ENCODE data around the gene CTF1. TPM values are rescaled to one million over a fixed set of nuclear protein-coding genes. Genes with fewer than 3 reads are reported as not detected.
"Not testable (repeated sequence)": the region's sequence is repeated elsewhere in the genome, so short reads cannot be mapped to it uniquely, and the experiment has no call there.

Gene CTF1
- total RNA-seq, 2 experiments from 2014 or later, result 0.22 to 0.43 TPM

DNA sequence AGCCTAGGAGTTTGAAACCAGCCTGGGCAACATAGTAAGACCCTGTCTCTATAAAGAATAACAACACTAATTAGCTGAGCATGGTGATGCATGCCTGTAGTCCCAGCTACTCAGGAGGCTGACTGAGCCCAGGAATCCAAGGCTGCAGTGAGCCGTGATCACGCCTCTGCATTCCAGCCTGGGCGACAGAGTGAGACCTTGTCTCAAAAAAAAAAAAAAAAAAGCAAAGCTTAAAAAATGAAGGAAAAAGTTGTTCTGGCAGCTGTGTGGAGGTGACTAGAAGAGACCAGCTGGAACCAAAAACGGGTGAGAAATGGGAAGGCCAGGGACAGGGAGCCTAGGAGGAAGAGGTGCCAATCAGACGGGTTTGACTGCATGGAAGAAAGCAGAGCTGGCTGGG lies 6.7 kb upstream of the CTF1 start:
- no peaks in the 10 kb centered on the region for H3K9me3 Mint-ChIP-seq
- H3K36me3 Mint-ChIP-seq, result peaks cover 24% of the 10 kb centered on the region
- no peak for DNase-seq
- H3K4me3 Mint-ChIP-seq, result no peak overlapping the region
- CTCF ChIA-PET, result interaction anchor here (0.9 to 2.3 kb wide), 4 partner anchors 13 to 52 kb away, joined by 4 to 7 read pairs (median 6); no protein-coding TSS in a partner anchor
- peaks cover 25% of the 10 kb centered on the region for H3K4me1 Mint-ChIP-seq (ENCODE audit: low read depth)
- POLR2A ChIA-PET, result no interaction called here
- H3K27ac Mint-ChIP-seq, result no peak overlapping the region
- no peaks in the 10 kb centered on the region for H3K27me3 Mint-ChIP-seq
- intact Hi-C loops (cut with micrococcal nuclease), result no loop called here

DNA sequence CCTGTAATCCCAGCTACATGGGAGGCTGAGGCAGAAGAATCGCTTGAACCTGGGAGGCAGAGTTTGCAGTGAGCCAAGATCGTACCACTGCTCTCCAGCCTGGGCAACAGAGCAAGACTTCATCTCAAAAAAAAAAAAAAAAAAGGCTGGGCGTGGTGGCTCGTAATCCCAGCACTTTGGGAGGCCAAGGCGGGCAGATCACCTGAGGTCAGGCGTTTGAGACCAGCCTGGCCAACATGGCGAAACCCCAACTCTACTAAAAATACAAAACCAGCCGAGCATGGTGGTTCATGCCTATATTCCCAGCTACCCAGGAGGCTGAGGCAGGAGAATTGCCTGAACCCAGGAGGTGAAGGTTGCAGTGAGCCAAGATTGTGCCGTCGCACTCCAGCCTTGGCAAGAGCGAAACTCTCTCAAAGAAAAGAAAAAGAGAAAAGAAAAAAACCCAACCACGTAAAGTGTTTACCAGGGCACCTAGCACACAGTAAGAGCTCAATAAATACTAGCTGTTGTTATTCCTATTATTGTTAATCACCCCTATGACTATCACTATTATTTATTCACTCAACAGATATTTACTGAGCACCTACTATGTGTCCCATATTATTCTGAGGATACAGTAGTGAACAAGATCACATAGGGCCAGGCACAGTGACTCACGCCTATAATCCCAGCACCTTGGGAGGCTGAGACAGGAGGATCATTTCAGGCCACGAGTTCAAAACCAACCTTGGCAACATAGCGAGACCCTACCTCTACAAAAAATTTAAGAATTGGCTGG lies 5.2 kb upstream of the CTF1 start:
- peaks cover 31% of the 10 kb centered on the region for H3K4me1 Mint-ChIP-seq (ENCODE audit: low read depth)
- H3K27me3 Mint-ChIP-seq; H3K4me3 Mint-ChIP-seq; H3K9me3 Mint-ChIP-seq; H3K27ac Mint-ChIP-seq; intact Hi-C loops (cut with micrococcal nuclease); DNase-seq: not testable (repeated sequence)
- peaks cover 20% of the 10 kb centered on the region for H3K36me3 Mint-ChIP-seq
- ChIA-PET CTCF (interaction anchor here (1.4 to 3.3 kb wide), 3 partner anchors 11 to 51 kb away, joined by 3 to 30 read pairs (median 17); no protein-coding TSS in a partner anchor), POLR2A (interaction anchor here (1.5 kb wide), 1 partner anchor 17 kb away, joined by 5 read pairs; no protein-coding TSS in a partner anchor)

DNA sequence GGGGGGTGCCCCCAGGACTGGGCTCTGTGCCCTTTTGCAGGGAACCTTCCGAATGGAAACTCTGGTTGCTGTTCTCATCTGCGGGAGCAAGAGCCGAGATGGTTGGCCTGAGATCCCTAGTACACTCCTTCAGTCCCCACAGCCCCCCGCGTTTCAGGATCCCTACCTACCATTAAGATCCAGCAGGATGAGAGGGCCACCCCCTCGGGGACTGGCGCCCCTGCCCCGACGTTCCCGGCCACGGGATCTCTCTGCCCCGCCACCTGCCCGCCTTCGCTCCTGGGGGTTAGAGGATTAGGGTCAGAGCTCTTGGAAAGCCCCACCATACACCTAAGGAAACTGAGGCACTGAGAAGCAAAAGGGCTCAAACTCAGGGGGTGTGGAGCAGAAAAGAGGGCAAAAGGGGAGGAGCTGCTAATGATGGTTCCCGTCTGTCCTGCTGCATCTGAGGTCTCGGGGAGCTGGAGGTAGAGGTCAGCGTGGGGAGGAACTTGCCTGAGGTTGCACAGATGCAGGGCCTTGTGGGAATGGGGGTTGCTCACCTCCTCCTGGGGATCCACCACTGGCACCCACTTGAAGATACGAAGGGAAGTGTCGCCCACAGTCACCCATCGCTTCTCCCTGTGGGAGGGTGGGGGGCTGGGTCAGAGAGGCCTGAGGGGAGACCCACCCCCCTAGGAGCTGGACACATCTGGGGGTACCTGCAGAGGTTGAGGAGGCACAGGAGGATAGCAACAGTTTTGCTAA lies 3.6 kb upstream of the CTF1 start:
- POLR2A ChIA-PET, result interaction anchor here (0.9 to 1.7 kb wide), 3 partner anchors 9 to 19 kb away, joined by 3 to 6 read pairs (median 5); no protein-coding TSS in a partner anchor
- peak overlapping the region; percentile 85 for H3K4me3 Mint-ChIP-seq
- peak; percentile 24 for DNase-seq
- CTCF ChIA-PET, result interaction anchor here (1.2 to 3.3 kb wide), 3 partner anchors 9 to 49 kb away, joined by 3 to 30 read pairs (median 17); no protein-coding TSS in a partner anchor
- H3K9me3 Mint-ChIP-seq, result no peaks in the 10 kb centered on the region
- peaks cover 16% of the 10 kb centered on the region for H3K36me3 Mint-ChIP-seq
- intact Hi-C loops (cut with micrococcal nuclease), result no loop called here
- H3K27me3 Mint-ChIP-seq, result no peaks in the 10 kb centered on the region
- H3K4me1 Mint-ChIP-seq (ENCODE audit: low read depth), result peaks cover 38% of the 10 kb centered on the region
- peak overlapping the region; percentile 74 for H3K27ac Mint-ChIP-seq

DNA sequence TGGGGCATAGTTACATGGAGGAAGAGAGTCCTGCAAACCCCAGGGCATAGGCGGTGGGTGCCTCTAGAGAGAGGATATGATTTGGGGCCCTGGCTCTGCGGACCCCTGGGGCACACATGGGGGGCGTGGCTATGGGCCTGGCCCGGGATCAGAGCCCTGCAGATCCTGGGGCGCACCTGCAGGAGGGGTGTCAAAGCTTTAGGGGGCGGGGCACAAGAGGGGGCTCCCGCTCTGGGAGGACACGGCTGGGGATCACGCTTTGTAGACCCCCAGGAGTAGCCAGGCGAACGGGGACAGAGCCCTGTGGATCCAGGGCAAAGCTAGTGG lies 3.0 kb upstream of the CTF1 start:
- POLR2A ChIA-PET, result interaction anchor here (0.9 to 1.7 kb wide), 3 partner anchors 9 to 48 kb away, joined by 3 to 6 read pairs (median 3); no protein-coding TSS in a partner anchor
- CTCF ChIA-PET, result interaction anchor here (1.2 to 3.3 kb wide), 3 partner anchors 9 to 49 kb away, joined by 3 to 30 read pairs (median 17); no protein-coding TSS in a partner anchor
- H3K27me3 Mint-ChIP-seq, result no peaks in the 10 kb centered on the region
- peak overlapping the region; percentile 85 for H3K4me3 Mint-ChIP-seq
- peaks cover 38% of the 10 kb centered on the region for H3K4me1 Mint-ChIP-seq (ENCODE audit: low read depth)
- peaks cover 14% of the 10 kb centered on the region for H3K36me3 Mint-ChIP-seq
- no peaks in the 10 kb centered on the region for H3K9me3 Mint-ChIP-seq
- H3K27ac Mint-ChIP-seq, result peak overlapping the region; percentile 74
- DNase-seq, result peak; percentile 34
- intact Hi-C loops (cut with micrococcal nuclease), result no loop called here

DNA sequence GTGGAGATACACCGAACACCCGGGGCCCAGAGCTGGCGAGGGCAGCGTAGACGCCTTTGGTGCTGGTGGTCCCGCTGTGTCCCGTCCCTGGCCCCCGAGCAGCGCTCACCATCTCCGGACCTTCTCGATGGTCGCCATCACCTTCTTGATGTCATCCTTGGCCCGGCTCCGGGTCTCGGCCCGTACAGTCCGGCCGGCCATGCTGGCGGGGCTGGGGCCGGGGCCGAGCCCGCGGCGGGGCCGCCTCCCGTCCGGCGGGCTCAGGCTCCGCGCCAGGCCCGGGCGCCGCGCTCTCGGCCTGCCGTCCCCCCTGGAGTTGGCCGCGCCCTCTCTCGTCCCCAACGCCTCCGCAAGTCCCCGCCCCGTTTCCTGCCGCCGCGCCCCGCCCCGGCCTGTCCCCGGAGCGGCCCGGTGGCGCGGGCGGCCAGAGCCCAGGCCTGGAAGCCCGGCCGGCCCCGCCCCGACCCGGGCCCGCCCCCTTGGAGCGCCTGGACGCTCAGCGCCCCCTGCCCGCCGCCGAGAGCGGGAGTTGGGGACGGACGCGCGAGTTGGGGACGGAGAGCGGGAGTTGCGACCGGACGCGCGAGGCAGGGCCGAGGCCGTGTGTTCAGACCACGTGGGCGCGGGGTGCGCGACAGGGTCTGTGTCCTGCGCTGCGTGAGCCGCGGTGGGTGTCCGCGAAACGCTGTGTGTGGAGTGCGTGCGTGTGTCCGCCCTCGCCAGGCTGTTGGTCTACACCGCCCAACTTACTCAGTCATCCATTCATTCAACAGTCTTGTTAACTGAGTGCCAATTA lies 2.5 kb upstream of the CTF1 start, which contains the start of gene BCL7C:
Gene BCL7C (minus strand): TSS at position 334 of the 796 bp plus-strand sequence. CDS start 133 bp downstream, at position 201.
- Mint-ChIP-seq H3K4me1 (ENCODE audit: low read depth) (peaks cover 38% of the 10 kb centered on the region), H3K27ac (peak within 1 kb of the TSS; percentile 74), H3K27me3 (no peaks in the 10 kb centered on the region), H3K9me3 (no peaks in the 10 kb centered on the region), H3K4me3 (peak within 1 kb of the TSS; percentile 85), H3K36me3 (peaks cover 9% of the 10 kb centered on the region)
- peak; percentile 92 for DNase-seq
- ChIA-PET POLR2A (interaction anchor here (0.9 kb wide), 2 partner anchors 20 to 49 kb away, joined by 3 read pairs; no protein-coding TSS in a partner anchor), CTCF (interaction anchor here (1.2 to 3.3 kb wide), 3 partner anchors 8 to 49 kb away, joined by 3 to 30 read pairs (median 17); no protein-coding TSS in a partner anchor)
- intact Hi-C loops (cut with micrococcal nuclease), result loop anchor here (2.0 kb wide), 2 partner anchors 17 to 49 kb away; no protein-coding TSS in a partner anchor

DNA sequence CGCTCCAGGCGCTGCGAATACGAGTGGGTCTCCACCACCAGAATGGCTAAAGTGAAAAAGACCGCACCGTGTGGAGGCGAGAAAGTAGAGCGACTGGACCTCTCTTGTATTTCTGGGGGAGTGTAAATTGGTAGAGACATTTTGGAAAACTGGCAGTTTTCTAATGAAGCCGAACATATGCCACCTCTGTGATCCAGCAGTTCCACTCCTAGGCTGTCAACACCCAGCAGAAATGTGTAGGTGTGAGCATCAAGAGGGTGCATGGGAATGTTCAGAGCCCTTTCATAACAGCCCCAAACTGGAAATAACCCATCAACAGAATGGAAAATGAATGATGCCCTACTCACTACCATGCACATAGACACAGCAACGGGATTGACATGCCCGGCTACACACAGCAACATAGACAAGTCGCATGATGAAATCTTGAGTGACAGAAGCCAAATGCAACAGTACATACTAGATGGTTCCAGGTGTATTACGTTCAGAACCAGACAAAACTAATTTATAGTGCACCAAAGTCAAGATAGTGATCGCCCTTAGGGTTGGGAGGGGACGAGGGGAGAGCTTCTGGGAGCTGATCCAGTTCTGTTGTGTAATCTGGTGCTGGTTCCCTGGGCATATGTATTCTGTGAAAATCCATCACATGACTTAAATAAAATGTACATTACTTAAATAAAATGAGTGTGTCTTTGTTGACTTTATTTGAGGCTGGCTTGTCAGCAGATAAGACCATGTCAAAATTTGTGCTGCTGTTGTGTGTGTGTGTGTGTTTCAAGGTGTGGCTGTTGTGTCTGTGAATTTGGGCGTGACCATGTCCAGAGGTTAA lies 1.7 kb upstream of the CTF1 start:
- ChIA-PET POLR2A (interaction anchor here (0.9 kb wide), 1 partner anchor 50 kb away, joined by 3 read pairs; no protein-coding TSS in a partner anchor), CTCF (no interaction called here)
- intact Hi-C loops (cut with micrococcal nuclease), result loop anchor here (2.0 kb wide), 2 partner anchors 18 to 50 kb away; no protein-coding TSS in a partner anchor
- H3K27ac Mint-ChIP-seq, result peak overlapping the region; percentile 68
- H3K27me3 Mint-ChIP-seq, result no peaks in the 10 kb centered on the region
- peaks cover 38% of the 10 kb centered on the region for H3K4me1 Mint-ChIP-seq (ENCODE audit: low read depth)
- no peaks in the 10 kb centered on the region for H3K9me3 Mint-ChIP-seq
- no peak for DNase-seq
- peaks cover 7% of the 10 kb centered on the region for H3K36me3 Mint-ChIP-seq
- peak overlapping the region; percentile 71 for H3K4me3 Mint-ChIP-seq

DNA sequence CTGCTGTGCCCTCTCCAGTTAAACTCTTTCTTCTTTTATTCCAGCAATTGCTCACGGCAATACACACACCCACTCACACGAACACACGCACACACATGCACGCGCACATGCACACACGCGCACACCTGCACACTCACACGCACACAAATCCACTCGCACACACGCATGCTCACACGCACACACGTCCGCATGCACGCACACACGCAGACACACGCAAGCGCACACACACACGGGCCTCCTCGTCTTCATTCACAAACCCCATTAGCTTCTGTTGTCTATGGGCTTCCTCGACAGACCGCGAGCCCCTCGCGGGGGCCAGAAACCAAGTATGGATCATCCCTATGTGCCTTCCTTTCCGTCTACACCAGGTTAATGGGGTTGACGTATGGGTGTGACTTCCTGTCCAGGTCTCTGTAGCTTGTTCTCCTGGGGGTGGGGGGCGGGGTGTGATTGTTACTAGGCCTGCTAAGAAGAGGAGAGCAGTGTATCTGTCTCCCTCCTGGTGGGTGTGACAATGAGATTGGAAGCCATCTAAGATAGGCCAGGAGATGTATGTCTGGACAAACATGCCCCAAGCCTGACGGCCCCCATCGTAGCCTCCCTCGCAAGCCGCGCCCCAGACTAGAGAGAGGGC lies 670 bp upstream of the CTF1 start:
- Mint-ChIP-seq H3K4me1 (ENCODE audit: low read depth) (peaks cover 40% of the 10 kb centered on the region), H3K4me3 (peak overlapping the region; percentile 49), H3K36me3 (peaks cover 6% of the 10 kb centered on the region), H3K27ac (no peak overlapping the region), H3K27me3 (no peaks in the 10 kb centered on the region), H3K9me3 (no peaks in the 10 kb centered on the region)
- CTCF ChIA-PET, result interaction anchor here (0.9 to 3.8 kb wide), 2 partner anchors 21 to 51 kb away, joined by 3 to 21 read pairs; no protein-coding TSS in a partner anchor
- intact Hi-C loops (cut with micrococcal nuclease), result loop anchor here (2.0 kb wide), 3 partner anchors 19 to 51 kb away; no protein-coding TSS in a partner anchor
- no peak for DNase-seq
- POLR2A ChIA-PET, result interaction anchor here (1.0 kb wide), 1 partner anchor 284 kb away, joined by 3 read pairs; the partner anchor contains the start of gene FUS

DNA sequence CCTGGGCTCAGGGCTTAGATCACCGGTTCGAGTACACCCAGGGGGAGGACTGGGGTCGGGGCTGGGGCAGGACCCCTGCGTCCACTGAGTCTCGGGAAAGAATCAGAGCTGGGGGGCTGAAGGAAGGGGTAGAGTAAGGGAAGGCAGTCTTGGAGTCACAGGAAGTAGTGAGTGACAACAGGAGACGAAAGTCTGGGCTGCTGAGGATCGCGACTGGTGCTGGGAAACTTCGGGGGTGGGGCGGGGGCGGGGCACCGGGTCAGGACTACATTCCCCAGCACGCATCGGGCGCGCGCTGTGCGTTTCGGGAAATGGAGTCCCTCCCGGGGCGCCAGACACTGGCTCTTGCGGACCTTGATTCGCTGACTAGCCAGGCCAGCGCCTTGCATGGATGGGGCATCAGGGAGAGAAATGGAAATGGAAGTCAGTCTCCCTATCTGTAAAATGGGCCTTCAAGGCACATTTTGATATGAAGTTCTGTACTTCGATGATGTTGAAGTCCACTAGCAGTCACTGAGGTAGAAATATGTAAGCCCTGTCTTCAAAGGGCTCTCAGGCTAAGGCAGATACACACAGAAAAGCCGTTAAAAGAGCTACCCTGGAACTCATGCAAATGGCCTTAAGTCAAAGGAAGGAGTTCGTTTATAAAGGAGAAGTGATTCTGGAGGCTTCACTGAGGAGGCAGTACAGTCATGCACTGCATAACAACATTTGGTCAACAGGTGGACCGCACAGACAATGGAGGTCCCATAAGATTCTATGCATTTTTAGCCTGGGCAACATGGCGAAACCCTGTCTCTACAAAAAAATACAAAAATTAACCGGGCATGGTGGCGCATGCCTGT lies 697 bp downstream of the CTF1 start:
- peak; percentile 89 for DNase-seq
- H3K9me3 Mint-ChIP-seq, result no peaks in the 10 kb centered on the region
- ChIA-PET CTCF (interaction anchor here (0.9 to 3.8 kb wide), 2 partner anchors 23 to 52 kb away, joined by 3 to 21 read pairs; no protein-coding TSS in a partner anchor), POLR2A (interaction anchor here (0.8 to 1.3 kb wide), 2 partner anchors 8 to 22 kb away, joined by 3 read pairs; no protein-coding TSS in a partner anchor)
- peak overlapping the region; percentile 65 for H3K27ac Mint-ChIP-seq
- H3K36me3 Mint-ChIP-seq, result peaks cover 2% of the 10 kb centered on the region
- H3K27me3 Mint-ChIP-seq, result no peaks in the 10 kb centered on the region
- H3K4me1 Mint-ChIP-seq (ENCODE audit: low read depth), result peaks cover 46% of the 10 kb centered on the region
- intact Hi-C loops (cut with micrococcal nuclease), result loop anchor here (1.0 to 2.0 kb wide), 2 partner anchors 25 to 46 kb away; no protein-coding TSS in a partner anchor
- peak overlapping the region; percentile 57 for H3K4me3 Mint-ChIP-seq

DNA sequence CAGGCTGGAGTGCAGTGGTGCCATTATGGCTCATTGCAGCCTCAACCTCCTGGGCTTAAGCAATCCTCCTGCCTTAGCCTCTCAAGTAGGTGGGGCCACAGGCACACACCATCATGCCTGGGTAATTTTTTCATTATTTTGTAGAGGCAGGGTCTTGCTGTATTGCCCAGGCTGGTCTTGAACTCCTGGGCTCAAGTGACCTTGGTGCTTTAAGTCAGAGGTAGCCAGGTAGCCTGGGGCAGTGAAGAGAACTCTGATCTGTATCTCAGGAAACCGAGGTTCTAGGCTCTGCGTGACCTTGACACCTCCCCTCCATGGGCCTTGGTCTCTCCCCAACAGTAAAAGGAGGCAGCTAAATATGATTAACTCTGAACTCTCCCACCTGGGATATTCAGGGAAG lies 3.4 kb downstream of the CTF1 start:
- Mint-ChIP-seq H3K9me3 (no peaks in the 10 kb centered on the region), H3K36me3 (no peaks in the 10 kb centered on the region), H3K27ac (no peak overlapping the region), H3K4me3 (no peak overlapping the region), H3K27me3 (no peaks in the 10 kb centered on the region), H3K4me1 (ENCODE audit: low read depth) (peaks cover 43% of the 10 kb centered on the region)
- POLR2A ChIA-PET, result interaction anchor here (2.7 kb wide), 1 partner anchor 26 kb away, joined by 14 read pairs; no protein-coding TSS in a partner anchor
- CTCF ChIA-PET, result interaction anchor here (0.6 to 4.8 kb wide), 4 partner anchors 24 to 192 kb away, joined by 3 to 164 read pairs (median 30); no protein-coding TSS in a partner anchor
- intact Hi-C loops (cut with micrococcal nuclease), result no loop called here
- DNase-seq, result no peak

Data from activated CD4-positive, alpha-beta memory T cell treated with anti-CD3 and anti-CD28 coated beads for 36 hours (primary cell).